GM18498 (cell line): Measurements from ENCODE around the gene CAT.

Experiments used
- ATAC-seq: cut with Tn5 transposase; IDR thresholded peaks from one replicate; pipeline ENCODE4 v1.9.1; 2021; ENCODE audit warnings: mild to moderate bottlenecking, moderate library complexity; ENCODE audit not compliant: unreplicated experiment

The CAT gene

GRCh38 chr11:34519595-34520235, 81.0 kb downstream of the CAT start:
- no peak for ATAC-seq

DNA sequence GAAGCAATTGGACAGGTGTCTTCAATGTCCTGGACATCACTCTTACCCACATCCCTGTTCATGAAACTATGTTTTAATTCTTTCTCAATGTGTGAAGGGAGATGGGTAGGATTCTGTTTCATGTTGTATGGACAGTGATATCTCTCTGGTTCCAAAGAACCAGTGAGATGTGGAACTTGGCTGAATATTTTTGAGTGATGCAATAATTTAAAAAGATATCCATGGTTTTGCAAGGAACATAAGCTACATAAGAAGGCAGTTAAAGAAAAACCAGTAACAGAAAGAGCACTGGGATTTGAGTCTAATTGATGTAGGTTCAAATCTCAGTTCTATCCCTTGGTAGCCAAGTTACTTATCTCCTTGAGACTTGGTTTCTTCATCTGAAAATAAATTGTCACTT, 82.5 kb downstream of the CAT start:
- no peak for ATAC-seq
